NCI-H510A treated with DMSO at 0.1 percent for 48 hours (cell line): Measurements from ENCODE around the gene ERC1.
"Not testable (repeated sequence)": the region's sequence is repeated elsewhere in the genome, so short reads cannot be mapped to it uniquely, and the experiment has no call there.

ENCODE experiments used
- DNase-seq: peaks from one replicate; lab custom pipeline; 2025; lab: John Stamatoyannopoulos, UW

ERC1 gene

GRCh38 chr12:1073652-1074051 lies 82.6 kb downstream of the ERC1 start:
- DNase-seq = no peak

- no peak for DNase-seq
Observed at GRCh38 chr12:1077036-1077803, 86.2 kb downstream of the ERC1 start.

GRCh38 chr12:1078002-1078401 lies 87.0 kb downstream of the ERC1 start:
- DNase-seq = no peak

DNA sequence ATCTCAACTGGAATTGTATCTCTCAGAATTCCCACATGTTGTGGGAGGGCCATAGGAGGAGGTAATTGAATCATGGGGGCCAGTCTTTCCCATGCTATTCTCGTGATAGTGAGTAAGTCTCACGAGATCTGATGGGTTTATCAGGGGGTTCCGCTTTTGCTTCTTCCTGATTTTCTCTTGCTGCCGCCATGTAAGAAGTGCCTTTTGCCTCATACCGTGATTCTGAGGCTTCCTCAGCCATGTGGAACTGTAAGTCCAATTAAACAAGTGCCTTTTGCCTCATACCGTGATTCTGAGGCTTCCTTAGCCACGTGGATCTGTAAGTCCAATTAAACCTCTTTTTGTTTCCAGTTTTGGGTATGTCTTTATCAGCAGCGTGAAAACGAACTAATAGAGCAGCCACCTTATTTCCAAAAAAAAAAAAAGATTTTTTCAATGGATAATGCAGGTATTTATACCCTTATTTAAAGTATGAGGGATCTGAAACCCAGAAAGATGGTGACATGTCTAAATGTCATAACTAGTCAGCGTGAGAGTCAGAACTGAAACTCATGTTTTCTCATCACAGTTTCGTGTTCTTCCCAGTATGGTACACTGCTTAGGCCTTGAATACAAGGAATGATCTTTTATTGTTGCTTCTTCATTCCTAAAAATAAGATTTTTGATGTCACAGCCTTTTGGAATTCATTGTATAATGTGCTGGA lies 89.6 kb downstream of the ERC1 start:
- no peak for DNase-seq

GRCh38 chr12:1083151-1083888 lies 92.3 kb downstream of the ERC1 start:
- no peak for DNase-seq

DNA sequence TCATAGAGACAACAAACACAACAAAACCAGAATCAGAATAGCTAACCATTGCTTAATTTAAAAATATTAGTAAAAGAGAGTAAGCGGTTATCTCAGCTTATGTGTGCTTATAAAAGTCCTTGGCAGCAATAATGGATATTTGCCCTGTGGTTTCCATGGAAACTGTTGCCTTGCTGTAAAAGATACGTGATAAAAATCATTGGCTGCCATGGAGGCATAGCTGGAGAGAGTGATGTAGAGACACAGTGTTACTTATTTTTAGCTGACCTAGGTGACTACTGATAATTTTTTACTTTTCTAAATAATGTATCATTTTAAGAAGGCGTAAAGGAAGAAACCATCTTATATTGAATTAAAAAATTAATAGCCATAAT lies 92.9 kb downstream of the ERC1 start:
- no peak for DNase-seq

- DNase-seq = no peak
Observed at GRCh38 chr12:1091350-1091749, 100.3 kb downstream of the ERC1 start.

DNA sequence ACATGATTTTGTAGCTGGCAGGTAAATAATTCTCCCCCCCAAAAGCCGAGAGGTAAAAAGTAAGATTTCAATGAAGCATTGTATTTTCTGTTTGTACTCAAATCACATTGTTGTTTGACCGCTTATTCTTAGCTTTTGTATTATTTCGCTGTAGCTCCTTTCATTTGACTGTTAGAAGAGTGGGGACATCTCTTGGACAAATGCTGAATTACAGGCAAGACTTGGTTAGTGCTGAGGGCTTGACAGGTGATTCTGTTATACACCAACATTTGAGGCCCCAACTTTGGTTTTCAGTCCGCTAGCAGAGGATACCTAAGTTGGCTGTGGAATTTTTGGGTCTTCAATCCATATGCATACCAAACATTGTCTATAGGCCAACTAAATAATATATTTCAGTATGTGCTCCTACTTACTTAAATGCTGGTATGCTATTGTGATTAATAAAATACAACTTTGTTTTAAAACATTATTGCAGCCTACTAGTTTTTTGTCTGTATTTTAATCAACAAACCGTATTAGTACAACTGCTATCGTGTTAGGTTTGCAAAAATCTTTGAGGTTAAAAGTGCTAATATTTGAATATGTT lies 102.2 kb downstream of the ERC1 start:
- DNase-seq = peak; percentile 54

GRCh38 chr12:1094714-1095113 lies 103.7 kb downstream of the ERC1 start:
- no peak for DNase-seq

- DNase-seq = no peak
Observed at GRCh38 chr12:1099158-1099557, 108.1 kb downstream of the ERC1 start.

DNA sequence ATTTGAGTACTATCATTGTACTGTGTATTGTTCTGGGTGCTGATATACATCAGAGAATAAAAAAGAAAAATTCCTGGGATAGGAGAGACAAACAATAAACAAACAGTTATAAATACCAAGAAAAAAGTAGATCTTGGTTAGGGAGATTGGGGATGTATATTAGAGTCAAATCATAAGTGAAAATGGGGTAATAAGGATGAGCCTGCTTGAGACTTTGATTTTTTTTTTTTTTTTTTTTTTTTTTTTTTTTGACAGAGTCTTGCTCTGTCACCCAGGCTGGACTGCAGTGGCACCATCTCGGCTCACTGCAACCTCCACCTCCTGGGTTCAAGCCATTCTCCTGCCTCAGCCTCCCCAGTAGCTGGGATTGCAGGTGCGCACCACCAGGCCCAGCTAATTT lies 108.6 kb downstream of the ERC1 start:
- not testable (repeated sequence) for DNase-seq

- DNase-seq = no peak
Observed at GRCh38 chr12:1102115-1102514, 111.1 kb downstream of the ERC1 start.

- DNase-seq = no peak
Observed at GRCh38 chr12:1102791-1103450, 111.9 kb downstream of the ERC1 start.

GRCh38 chr12:1103632-1104031 lies 112.6 kb downstream of the ERC1 start:
- no peak for DNase-seq

GRCh38 chr12:1104088-1104800 lies 113.2 kb downstream of the ERC1 start:
- peak; percentile 27 for DNase-seq

DNA sequence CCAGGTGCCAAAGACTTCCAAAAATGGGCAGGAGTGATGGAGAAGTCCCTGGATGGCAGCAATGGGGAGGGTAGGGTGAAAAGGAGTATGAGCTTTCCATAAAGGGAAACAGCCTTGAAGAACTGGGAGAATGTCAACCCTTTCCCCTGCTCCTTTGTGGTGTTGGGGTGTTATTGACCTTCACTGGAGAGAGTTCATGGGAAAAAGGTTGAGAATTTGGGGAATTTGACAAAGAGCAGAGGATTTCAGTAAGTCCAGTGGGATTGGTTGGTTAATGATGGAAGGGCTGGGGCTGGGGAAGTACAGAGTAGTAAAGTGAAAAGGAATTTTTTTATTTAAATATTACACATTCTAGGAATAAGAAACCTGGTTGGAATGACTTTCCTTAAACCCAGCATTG lies 116.6 kb downstream of the ERC1 start:
- no peak for DNase-seq

GRCh38 chr12:1108276-1108675 lies 117.3 kb downstream of the ERC1 start:
- no peak for DNase-seq

GRCh38 chr12:1115484-1116231 lies 124.6 kb downstream of the ERC1 start:
- no peak for DNase-seq

DNA sequence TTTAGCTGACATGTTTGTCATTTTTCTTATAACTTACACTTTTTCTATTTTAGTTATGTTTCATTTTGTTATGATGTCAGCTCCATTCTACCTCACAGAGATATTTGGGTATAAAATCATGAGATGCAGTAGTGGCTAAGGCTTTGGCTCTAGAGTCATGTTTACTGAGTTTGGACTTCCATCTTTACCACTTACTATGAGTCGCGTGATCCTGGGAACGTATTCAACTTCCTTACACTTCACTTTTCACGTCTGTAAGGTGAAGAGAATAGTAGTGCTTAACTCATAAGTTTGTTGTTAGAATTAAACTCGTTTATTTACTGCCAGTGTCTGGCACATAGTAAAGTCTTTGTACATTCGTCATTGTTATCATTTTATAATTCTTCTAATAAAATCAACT lies 126.3 kb downstream of the ERC1 start:
- no peak for DNase-seq

GRCh38 chr12:1117970-1118563 lies 127.0 kb downstream of the ERC1 start:
- DNase-seq = peak; percentile 86
